CD4-positive, alpha-beta T cell treated with Interleukin-4 for 1 hour (primary cell): ENCODE data around the gene TMEM132C.

ENCODE experiments used
- DNase-seq, 2 donors: peaks; one replicate each; pipeline ENCODE4 v3.0.0-alpha.2; 2020 to 2022

The TMEM132C gene

DNA sequence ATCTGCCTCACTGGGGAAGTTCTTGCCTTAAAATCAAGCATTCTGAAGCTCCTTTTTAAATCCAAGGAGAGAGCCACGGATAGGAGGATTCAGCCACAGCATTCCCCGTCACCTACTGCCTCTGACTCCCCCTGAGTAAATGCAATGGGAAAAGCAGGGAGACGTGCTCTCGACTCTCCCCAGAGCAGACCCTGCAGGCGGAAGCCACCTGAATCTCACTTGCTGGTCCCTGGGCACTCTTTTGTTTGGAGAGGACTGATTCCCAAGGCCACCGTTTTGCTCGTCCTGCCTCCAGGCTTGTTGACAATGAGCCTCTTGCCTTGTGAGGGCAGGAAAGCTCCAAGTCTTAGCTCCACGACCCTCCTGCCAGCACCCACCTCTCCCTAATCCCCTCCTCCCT is 352.3 kb downstream of the TMEM132C start:
- no peak for DNase-seq

- DNase-seq = no peak
These were observed 354.3 kb downstream of the TMEM132C start for GRCh38 chr12:128621304-128621703.

DNA sequence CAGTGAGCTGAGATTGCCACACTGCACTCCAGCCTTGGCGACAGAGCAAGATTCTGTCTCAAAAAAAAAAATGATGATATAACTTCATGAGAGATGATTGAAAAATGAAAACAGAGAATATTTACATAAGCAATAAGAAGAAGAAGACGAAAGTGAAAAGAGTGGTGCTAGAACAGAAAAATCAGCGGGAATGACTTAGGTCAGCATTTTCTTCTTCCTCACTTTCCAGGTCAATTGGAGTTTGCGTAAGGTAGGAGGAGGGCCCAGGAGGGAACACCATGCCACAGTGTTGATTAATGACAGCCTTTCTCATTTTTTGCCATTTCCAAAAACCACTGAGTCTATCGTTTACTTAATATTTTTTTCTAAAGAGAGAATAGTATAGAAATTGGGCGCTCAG is 356.8 kb downstream of the TMEM132C start:
- DNase-seq = no peak

GRCh38 chr12:128626808-128627320 is 359.9 kb downstream of the TMEM132C start:
- DNase-seq = no peak

DNA sequence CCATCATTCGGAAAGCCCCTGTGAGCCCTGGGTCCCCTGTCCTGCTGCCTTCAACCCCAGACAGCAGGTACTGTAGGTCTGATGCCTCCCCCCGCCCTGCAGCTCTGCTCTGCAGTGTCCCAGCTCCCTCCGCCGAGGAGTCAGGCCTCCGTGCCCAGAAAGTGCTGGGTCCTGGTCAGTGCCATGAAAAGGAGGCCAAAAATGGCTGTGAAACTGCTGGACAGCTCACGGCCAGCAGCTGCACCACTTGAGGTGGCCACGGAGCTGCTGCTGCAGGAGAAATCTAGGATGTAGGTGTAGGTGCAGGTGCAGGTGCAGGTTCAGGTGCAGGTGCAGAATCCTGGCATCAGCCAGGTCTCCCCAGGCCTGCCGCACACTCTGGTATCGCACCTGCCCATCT is 360.7 kb downstream of the TMEM132C start:
- DNase-seq = no peak

DNA sequence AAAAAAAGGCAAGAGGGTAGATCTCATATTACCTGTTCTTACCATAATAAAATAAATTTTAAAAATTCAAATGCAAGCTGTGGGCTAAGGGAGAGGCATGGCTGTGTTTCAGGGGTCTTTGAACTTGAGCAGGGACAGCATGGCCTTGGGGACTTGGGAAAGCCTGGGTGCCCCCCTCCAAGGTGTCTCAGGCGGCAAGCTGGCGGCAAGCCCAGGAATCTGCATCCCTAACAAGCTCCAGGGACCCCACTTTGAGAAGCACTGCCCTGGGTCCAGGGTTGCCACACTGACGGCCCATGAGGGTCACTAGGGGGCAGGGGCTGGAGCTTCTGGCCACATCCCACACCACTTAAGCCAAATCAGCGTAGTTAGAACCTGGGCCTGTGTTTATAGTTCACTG is 363.0 kb downstream of the TMEM132C start:
- DNase-seq = no peak

- no peak for DNase-seq
These were observed 371.0 kb downstream of the TMEM132C start for GRCh38 chr12:128637642-128638606.

DNA sequence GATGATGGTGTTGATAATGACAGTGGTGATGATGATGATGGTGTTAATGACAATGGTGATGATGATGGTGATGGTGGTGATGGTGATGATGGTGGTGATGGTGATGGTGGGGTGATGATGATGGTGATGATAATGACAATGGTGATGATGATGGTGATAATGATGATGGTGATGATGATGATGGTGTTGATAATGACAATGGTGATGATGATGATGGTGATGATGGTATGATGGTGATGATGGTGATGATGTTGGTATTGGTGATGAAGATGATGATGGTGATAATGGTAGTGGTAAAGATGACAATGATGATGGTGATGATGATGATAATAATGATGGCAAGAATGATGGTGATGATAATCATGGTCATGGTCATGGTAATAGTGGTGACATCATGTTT is 372.1 kb downstream of the TMEM132C start:
- no peak for DNase-seq

GRCh38 chr12:128643155-128643554 is 376.2 kb downstream of the TMEM132C start:
- DNase-seq = no peak

DNA sequence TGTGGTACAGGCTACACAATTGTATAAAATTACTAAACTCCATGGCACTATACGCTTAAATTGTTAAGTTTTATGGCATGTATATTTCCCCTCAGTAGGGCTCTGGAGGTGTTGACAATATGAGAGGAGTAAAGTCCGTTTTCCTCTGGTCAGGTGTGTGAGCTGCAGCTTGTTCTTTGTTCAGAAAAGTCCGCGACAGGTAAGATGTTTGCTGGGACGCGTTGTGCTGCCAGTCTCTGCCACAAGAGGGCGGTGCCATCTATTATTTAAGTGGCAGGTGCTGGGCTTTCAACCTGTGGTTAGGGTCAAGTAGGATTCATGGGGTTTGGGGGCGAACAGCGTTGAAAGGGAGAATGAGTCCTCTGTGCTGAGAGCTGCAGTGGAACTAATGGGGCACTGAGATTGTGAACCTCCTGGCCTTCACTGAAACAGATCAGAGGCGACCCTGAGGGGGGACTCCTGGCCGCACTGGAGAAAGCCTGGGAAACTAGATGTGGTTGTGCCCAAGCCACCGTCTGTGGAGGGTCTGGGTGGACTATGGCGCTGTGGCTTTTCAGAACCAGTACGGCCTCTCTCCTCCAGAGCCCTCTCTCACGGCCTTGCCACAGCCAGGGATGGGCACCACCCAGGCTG is 377.8 kb downstream of the TMEM132C start:
- DNase-seq = peak; percentile 31 to 33

DNA sequence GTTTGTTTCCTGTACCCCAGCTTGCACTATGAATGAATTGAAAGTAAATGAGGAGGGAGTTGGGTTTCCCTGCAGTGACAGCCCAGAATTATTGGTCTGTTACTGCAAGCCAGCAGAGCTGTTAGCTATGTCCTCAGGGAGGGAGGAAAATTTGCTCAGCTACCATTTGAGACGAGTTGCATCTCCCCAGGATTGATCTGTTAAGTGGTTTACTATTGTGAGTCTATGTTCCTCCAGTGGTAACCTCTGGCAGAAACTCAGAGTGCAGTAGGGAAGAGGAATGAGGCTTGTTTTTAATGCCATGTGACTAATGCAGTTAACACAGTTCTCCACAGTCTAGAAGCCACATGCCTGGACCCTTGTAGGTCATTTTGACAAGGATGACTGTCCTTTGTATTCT is 382.9 kb downstream of the TMEM132C start:
- no peak for DNase-seq

- no peak for DNase-seq
These were observed 385.3 kb downstream of the TMEM132C start for GRCh38 chr12:128652136-128652751.

GRCh38 chr12:128654468-128654867 is 387.5 kb downstream of the TMEM132C start:
- DNase-seq = no peak

GRCh38 chr12:128657378-128657777 is 390.4 kb downstream of the TMEM132C start:
- DNase-seq = no peak

GRCh38 chr12:128660532-128661225 is 393.7 kb downstream of the TMEM132C start:
- DNase-seq = no peak

DNA sequence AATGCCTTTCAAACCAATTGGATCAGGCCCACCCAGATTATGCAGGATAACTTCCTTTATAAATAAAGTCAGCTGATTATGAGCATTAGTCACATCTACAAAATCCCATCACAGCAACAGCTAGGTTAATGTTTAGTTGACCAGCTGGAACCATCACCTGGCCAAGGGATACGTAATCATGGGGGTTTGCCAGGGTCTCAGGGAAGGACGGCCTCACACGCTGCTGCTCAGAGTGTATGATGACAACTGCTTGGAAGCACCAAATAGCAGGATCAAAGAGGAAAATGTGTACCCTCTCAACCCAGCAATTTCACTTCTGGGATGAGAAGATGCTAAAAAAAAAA is 394.2 kb downstream of the TMEM132C start:
- no peak for DNase-seq

DNA sequence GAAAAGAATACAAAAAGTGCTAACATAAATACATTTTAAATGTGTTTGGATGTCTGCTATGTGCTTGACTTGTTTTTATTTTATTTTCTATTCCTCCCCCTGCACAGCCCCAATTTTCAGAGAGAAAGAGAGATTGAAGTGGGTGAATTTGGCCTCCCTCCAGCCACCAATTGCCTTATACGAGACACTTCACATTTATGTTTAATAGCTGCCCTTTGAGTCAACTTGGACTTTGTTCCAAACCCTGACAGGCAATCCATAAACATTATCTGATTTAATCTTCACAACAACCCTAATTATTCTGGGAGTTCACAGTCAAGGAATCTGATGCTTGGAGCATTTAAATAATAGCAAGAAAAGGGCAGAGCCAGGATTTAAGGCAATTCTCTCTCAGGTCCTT is 395.1 kb downstream of the TMEM132C start:
- no peak for DNase-seq

- no peak for DNase-seq
These were observed 397.5 kb downstream of the TMEM132C start for GRCh38 chr12:128664501-128664900.

- DNase-seq = no peak
These were observed 400.2 kb downstream of the TMEM132C start for GRCh38 chr12:128667193-128667592.

DNA sequence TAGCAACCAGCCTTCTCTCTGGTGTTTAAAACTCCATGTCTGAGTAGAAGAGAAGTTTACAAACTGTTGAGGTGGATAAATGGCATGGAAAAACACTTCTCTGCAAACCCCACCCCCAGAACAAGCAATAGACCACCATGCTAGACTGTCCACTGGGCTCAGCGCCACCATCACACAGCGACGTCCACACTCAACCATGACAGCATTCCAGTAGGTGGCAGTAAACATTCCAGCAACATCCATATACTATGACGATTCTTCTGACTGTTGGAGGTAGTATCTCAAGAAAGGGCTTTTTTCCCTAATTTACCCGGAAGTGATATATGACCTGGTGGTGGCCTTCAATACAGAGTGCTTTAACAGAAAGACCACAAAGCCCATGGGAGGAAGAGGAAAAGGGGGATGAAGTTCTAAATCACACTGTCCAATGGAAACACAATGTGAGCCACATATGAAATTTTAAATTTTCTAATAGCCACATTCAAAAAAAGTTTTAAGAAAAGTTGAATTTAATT is 404.6 kb downstream of the TMEM132C start:
- peak in 1 of 2 donors; percentile 6 for DNase-seq

DNA sequence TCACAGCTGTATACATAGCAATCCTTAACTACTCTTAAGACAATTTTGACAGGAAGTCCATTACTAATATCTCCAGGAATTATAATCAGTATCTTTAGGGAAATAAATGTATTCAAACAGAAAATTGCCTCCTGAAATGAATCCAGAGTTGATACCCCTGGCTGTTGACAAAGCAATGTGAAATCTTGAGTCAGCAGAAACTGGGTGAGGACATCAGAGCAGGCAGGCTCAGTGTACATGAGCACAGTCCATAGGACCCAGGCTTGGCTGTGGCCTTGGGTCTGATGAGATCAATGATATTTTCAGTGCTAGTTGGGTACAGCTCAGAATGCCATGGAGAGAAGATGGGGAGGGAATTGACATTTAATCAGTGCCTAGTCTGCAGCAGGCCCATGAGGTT is 405.5 kb downstream of the TMEM132C start:
- no peak for DNase-seq

- no peak for DNase-seq
These were observed 405.9 kb downstream of the TMEM132C start for GRCh38 chr12:128672893-128673292.

DNA sequence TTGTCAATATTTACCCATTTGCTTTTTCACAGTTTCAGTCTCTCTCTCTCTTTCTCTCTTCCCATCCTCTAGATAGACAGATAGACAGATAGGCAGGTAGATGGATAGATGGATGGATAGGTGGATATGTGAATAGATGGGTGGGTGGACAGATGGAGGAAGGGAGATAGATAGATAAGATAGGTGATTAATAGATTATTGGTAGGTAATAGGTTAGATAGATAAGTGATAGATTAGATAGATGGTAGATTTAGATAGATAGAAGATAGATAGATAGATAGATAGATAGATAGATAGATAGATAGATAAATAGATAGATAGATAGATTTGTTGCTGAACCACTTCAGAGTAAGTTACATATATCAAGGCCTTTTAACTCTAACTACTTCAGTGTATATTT is 408.6 kb downstream of the TMEM132C start:
- DNase-seq = no peak
